ENCODE data around the gene ESPNL. TPM values are rescaled to one million over a fixed set of nuclear protein-coding genes. Genes with fewer than 3 reads are reported as not detected.

ESPNL gene
- total and polyA plus RNA-seq, 2 of the 4 experiments (the other 2 are of a cell fraction), result 2.0 TPM

- Histone ChIP-seq H3K4me1 (ENCODE audit: control insufficient read depth, insufficient read depth, low read length) (no peaks in the 10 kb centered on the region), H3K36me3 (ENCODE audit: control insufficient read depth, insufficient read depth, low read length) (no peaks in the 10 kb centered on the region), H3K4ac (ENCODE audit: low read depth, low read length) (no peak overlapping the region), H3K9ac (ENCODE audit: low read depth, low read length) (no peak overlapping the region), H3K9me1 (ENCODE audit: insufficient read depth, low read length) (no peaks in the 10 kb centered on the region), H4K5ac (ENCODE audit: low read depth, low read length) (no peak overlapping the region), H3K27me3 (ENCODE audit: control insufficient read depth, insufficient read depth, low read length) (peaks cover 2% of the 10 kb centered on the region; the same call in 1 of the 2 replicates), H3K4me2 (ENCODE audit: low read depth, low read length) (no peak overlapping the region), H3K14ac (replicated peaks; ENCODE audit: low read depth, low read length) (no peak overlapping the region), H4K8ac (ENCODE audit: low read depth in 2 of 2, low read length in 2 of 2) (no peak overlapping the region), H2BK15ac (ENCODE audit: low read depth, low read length) (no peak overlapping the region), H2BK120ac (ENCODE audit: low read depth, low read length) (no peak overlapping the region), H2AK9ac (replicated peaks; ENCODE audit: low read depth, low read length, poor library complexity) (no peak overlapping the region), H3K79me1 (ENCODE audit: low read depth in 1 of 2, low read length in 2 of 2) (no peaks in the 10 kb centered on the region), H3K9me3 (ENCODE audit: control insufficient read depth, insufficient read depth, low read length) (peaks cover 15% of the 10 kb centered on the region), H4K20me1 (ENCODE audit: insufficient read depth, low read length) (no peaks in the 10 kb centered on the region), H3K4me3 (ENCODE audit: insufficient read depth, low read depth, low read length) (no peak overlapping the region), H2BK5ac (ENCODE audit: low read depth, low read length, poor library complexity, severe bottlenecking) (no peak overlapping the region), H3K18ac (ENCODE audit: low read depth, low read length) (no peak overlapping the region), H4K91ac (ENCODE audit: insufficient read depth, low read depth, low read length) (no peak overlapping the region), H3K23ac (ENCODE audit: low read depth, low read length) (no peak overlapping the region), H2AK5ac (ENCODE audit: low read depth, low read length) (no peak overlapping the region), H3K56ac (ENCODE audit: extremely low read depth, insufficient read depth, low read length) (no peak overlapping the region), H2AFZ (replicated peaks; ENCODE audit: low read length, poor library complexity) (no peak overlapping the region), H2BK20ac (ENCODE audit: low read depth, low read length) (no peak overlapping the region), H3K27ac (ENCODE audit: insufficient read depth, low read length) (no peak overlapping the region)
- ChIA-PET POLR2A (ENCODE audit: unreplicated experiment) (no interaction called here), CTCF (no interaction called here)
- dilution Hi-C loops (cut with HindIII; ENCODE audit: low sequenced_read_pairs, unreplicated experiment), result no loop called here
- no TSS peak for BruUV-seq (replicated peaks)
- DNase-seq, result no peak
- in situ Hi-C loops (cut with MboI; ENCODE audit: low sequenced_read_pairs), result no loop called here
- intact Hi-C loops (cut with micrococcal nuclease), result no loop called here
- WGBS, 2 experiments (ENCODE audit: extremely low coverage in 2 of 2, insufficient read length in 1 of 2), result 84% methylated on average over 8 of the region's 13 CpGs; no CpG with 5 or more reads in 1 of the 2 experiments
- TF ChIP-seq FOS (IDR thresholded peaks at IDR 0.05; ENCODE audit: low read depth, low read length) (no peak), USF2 (IDR thresholded peaks at IDR 0.05; ENCODE audit: low read depth, low read length) (no peak), CEBPB (IDR thresholded peaks at IDR 0.05; ENCODE audit: low read depth, low read length) (no peak), POLR2A (IDR thresholded peaks at IDR 0.05; ENCODE audit: low read depth, low read length) (no peak), ELK1 (IDR thresholded peaks at IDR 0.05; ENCODE audit: borderline replicate concordance, low read depth, low read length) (no peak), RCOR1 (IDR thresholded peaks at IDR 0.05; ENCODE audit: insufficient replicate concordance, low read length) (no peak), CTCF (conservative IDR thresholded peaks at IDR 0.05; ENCODE audit: low read depth, low read length) (no peak), SMC3 (IDR thresholded peaks at IDR 0.05; ENCODE audit: low read depth, low read length) (no peak), RAD21 (IDR thresholded peaks at IDR 0.05; ENCODE audit: low read length) (no peak), RFX5 (IDR thresholded peaks at IDR 0.05; ENCODE audit: low read depth, low read length) (no peak), NFE2L2 (IDR thresholded peaks at IDR 0.05; ENCODE audit: low read depth, low read length) (no peak), MAZ (IDR thresholded peaks at IDR 0.05; ENCODE audit: borderline replicate concordance, low read depth, low read length) (no peak), MAFK (IDR thresholded peaks at IDR 0.05; ENCODE audit: low read depth, low read length) (no peak), MXI1 (IDR thresholded peaks at IDR 0.05; ENCODE audit: borderline replicate concordance, low read depth, low read length) (no peak), BHLHE40 (IDR thresholded peaks at IDR 0.05; ENCODE audit: low read depth, low read length) (no peak), CHD1 (IDR thresholded peaks at IDR 0.05; ENCODE audit: low read depth, low read length) (no peak)
- no peak for ATAC-seq (ENCODE audit: low read depth)
These were observed 13.5 kb downstream of the ESPNL start for GRCh38 chr2:238113611-238114010.

All from IMR-90 (cell line).